Posterior cingulate gyrus (tissue), 11 donors: ENCODE results near the gene IFIT1.
"Not testable (repeated sequence)": the region's sequence is repeated elsewhere in the genome, so short reads cannot be mapped to it uniquely, and the experiment has no call there.

Experiments used
- DNase-seq, 10 donors: peaks; one replicate each; pipeline versions ENCODE4 v3.0.0 to v3.0.0-alpha.2; 2020 to 2021; ENCODE audit warnings: mixed read lengths in 3 of 10
- intact Hi-C: fragments of 100-400 bp; cut with DNase I; formaldehyde crosslinking; loops from one replicate; pipeline ENCODE4 v1.15.1; 2023

The IFIT1 gene

GRCh38 chr10:89363729-89364442, 28.5 kb upstream of the IFIT1 start:
- intact Hi-C loops = no loop called here
- no peak for DNase-seq

DNA sequence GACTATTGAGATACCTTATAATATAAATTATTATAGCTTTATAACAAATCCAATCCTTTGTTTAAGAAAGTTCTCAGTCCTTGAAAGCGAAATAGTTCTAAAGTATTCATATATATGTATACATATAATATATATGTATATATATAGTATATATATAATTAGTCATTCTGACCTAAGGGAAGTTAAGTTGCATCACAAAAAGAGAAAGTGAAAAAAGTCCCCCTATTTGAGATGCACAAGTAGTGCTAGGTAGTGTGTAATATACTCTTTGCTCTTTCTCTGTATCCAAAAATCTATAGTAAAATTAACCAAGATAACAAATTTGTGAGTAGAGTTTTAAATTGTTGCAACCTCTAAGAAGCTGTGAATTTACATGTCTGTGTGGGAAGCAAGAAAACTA, 27.9 kb upstream of the IFIT1 start:
- no peak for DNase-seq
- intact Hi-C loops = no loop called here

- intact Hi-C loops = no loop called here
- no peak for DNase-seq
Measured at GRCh38 chr10:89367529-89367928, 24.9 kb upstream of the IFIT1 start.

- intact Hi-C loops = no loop called here
- no peak for DNase-seq
Measured at GRCh38 chr10:89368129-89368528, 24.3 kb upstream of the IFIT1 start.

DNA sequence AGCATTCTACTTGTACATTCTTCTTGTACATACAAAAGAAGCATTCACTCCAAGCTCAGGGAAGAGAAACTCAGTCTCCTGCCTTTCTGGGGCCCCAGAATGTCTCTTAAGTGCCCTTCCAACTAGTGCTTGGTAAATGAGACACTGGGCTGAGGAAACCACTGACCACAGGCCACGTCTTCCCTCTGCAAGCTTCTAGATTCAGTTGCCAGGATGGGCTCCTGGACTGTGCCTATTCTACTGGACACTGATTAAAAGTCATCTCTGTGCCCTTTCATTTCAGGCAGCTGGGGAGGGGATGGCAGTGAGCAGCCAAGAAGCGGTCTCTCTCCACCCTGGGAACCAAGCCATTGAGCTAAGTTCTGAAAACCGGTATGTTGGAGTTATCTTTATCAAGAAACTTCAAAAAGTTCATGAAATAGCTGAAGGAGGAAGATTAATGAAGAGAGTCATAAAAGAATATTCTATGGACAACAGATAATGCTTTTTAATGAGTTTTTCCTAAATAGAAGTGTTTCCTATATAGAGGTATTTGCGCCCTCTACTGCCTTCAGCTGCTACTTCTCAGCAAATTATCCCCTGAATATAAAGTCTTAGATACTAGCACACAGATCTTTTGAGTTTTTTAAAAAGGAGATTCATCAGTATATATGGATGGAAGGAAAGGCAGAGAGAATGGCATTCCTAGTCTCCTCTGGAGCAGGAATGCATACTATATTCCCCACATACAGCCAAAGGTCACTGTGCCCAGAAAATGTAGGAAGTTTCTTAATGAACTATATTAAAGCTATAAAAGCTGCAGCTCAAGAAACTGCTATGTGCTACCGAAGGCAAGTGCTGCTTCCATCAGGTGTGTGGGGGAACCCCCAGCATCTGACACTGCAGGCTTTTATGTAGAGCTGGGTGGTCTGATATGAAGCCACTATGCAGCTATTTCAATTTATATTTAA, 23.0 kb upstream of the IFIT1 start:
- intact Hi-C loops = no loop called here
- DNase-seq = peak in 2 of 10 donors; percentile 36 to 70

DNA sequence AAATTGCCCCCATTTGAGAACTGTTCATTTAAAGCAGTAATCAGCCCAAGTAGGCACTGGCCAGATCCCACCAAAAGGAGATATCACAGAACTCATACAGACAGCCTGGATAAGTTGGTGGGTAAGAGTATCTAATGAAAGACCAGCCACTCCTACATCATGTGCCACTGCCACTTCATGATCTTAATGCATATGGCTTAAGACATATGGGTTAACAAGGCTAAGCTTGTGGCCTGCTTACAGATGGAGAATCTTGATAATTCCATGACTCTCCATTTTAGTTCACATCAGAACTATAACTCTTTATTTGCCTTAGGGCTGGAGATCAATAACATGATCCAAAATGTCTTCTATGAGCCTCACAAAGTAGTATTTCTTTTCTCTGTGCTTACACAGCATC, 21.3 kb upstream of the IFIT1 start:
- DNase-seq = no peak
- intact Hi-C loops = no loop called here

DNA sequence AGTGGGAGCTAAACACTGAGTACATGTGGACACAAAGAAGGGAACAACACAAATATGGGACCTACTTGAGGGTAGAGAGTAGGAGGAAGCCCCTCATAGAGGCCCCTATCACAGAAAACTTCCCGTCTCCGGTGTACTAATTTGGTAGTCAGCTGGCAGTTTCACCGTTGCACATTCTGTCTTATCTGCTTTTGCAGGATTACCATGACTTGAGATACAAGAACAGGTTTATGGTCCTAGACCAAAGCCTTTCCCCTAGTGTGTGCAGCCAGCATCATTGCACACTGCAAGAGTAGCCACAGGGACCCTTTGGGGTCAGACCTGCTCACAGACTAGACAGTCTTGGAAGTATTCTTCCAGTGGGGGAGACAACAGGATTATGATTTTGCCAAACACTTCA, 20.4 kb upstream of the IFIT1 start:
- no peak for DNase-seq
- intact Hi-C loops = no loop called here

DNA sequence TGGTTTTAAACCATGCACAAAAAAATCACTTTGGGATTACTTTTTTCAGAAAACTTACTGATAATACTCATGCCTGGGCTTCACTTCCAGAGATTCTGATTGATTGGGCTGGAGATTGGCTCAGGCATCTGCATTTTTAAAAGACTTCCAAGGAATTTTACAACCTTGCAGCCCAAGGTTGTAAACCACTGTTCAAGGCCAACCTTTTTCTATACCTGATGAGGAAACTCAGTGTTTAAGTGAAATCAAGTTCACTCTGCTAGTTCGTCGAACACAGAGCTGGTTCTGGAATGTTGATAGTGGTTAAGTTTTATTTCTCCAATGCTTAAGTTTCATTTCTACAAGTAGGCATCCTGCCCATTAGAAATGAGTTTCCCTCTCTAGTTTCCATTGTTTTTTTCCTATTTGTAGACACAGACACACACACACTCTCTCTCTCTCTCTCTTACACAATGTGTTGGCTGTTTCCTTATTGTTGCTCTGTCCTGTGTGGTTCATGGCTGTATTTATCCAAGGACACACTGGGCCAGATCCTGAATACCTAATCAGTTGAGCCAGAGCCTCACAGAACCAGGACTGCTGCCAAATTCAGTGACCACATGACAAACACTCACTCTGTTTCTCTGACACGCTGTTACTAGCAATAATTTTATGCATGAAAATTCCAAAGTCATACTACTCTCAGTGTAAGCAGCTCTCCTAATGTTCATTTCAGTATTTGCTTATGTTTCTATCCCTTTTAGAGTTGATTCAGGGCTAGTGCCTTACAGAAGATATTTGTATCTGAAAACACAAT, 18.3 kb upstream of the IFIT1 start:
- DNase-seq = peak in 9 of 10 donors; percentile 49 to 95 (median 81)
- intact Hi-C loops = no loop called here

GRCh38 chr10:89374713-89375141, 17.7 kb upstream of the IFIT1 start:
- intact Hi-C loops = no loop called here
- no peak for DNase-seq

DNA sequence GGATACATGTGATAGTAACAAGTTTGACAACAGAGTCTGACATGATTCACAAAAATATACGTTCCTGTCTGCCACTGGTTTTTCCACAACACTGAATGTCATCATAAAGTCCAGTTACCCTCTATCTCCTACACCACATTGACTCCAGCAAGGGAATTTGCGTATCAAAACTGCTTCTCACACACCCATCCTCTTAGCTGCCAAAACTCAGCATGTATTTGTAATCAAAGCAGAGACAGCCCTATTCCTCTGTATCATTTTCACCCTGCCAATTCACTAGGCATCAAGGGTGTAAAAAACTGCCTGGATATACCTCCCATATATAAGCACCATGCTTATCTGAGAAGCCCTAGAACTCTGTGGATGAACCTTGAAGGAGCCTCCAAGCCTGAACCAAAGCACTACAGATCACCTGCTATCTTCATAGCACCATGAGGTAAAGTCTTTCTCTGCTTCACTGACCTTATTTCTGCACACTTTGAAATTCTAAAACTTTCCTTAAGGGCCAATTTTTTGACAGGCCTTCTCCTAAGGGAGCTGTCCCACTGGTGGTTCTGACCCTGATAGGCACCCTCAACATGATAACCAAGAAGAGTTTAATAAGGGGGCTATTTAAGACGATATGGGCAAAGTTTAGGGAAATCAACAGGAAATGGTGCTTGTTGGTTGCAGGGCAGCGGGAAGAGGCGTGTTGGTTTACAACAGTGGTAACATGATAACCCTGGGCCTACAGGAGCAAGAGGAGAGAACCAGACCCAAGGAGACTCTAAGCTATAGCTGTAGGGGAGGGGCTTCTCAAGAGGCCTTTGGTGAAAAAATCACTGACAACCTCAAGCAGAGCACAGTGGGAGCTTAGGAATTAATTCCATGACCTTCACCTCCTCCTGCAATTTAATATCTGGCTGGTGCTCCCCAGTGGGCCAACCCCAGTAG, 14.5 kb upstream of the IFIT1 start, which contains the start of gene IFIT1B:
IFIT1B (plus strand) TSS at position 352 of the 933 bp plus-strand sequence; CDS start at position 432, 80 bp downstream.
- intact Hi-C loops = no loop called here
- DNase-seq = no peak

DNA sequence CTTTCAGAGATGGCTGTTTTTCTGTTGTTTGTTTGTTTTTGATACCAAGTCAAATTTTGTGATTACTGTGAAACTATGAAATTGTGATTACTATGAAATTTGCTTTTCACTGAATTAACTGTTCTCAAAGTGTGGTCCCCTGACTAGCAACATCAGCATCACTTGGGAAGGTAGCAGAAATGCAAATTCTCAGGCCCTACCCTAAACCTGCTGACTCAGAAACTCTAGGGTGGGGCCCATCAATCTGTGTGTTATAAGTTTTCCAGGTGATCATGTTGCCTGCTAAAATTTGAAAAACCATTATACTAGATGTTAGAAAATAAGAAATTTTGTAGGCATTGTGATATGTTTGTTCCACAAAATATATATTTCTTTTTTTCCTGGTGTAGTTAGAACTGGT, 13.3 kb upstream of the IFIT1 start:
- intact Hi-C loops = no loop called here
- DNase-seq = no peak

GRCh38 chr10:89382757-89383156, 9.7 kb upstream of the IFIT1 start:
- DNase-seq = no peak
- intact Hi-C loops = no loop called here

- intact Hi-C loops = no loop called here
- DNase-seq = no peak
Measured at GRCh38 chr10:89384474-89385340, 7.7 kb upstream of the IFIT1 start.

GRCh38 chr10:89388806-89389205, 3.6 kb upstream of the IFIT1 start:
- intact Hi-C loops = no loop called here
- DNase-seq = no peak

- intact Hi-C loops = no loop called here
- DNase-seq = no peak
Measured at GRCh38 chr10:89389254-89389653, 3.2 kb upstream of the IFIT1 start.

DNA sequence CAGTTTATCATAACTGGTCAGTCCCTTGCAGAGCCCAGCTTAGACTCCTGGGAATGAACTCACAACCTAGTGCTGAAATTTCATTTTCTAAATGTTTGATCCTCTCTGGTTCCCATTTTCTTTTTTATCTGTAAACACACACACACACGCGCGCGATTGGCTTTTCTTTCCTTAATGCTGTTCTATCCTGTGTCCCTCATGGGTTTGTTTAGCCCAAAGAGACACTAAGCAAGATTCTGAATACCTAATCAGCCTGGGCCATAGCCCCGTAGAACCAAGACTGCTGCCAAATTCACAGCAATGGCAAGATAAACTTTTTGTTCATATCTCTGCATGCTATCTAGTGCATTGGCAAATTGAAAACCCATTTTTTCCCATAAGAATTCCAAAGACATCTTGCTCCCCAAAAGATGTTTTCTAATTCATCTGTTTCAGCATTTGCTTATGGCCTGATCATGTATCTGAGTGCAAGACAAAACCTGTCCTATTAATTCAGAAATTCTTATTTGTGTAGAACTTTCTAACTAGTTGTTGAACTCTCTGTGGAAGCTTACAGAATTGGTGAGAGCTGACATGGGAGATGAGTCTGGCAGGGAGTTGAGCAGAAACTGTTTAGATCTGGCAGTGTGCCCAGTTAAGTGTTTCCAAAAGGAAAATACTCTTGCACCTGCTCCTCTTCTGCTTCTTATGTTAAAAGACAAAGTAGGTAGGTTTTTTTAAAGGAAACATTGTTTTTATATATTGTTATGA, 1.8 kb upstream of the IFIT1 start:
- intact Hi-C loops = no loop called here
- no peak for DNase-seq

DNA sequence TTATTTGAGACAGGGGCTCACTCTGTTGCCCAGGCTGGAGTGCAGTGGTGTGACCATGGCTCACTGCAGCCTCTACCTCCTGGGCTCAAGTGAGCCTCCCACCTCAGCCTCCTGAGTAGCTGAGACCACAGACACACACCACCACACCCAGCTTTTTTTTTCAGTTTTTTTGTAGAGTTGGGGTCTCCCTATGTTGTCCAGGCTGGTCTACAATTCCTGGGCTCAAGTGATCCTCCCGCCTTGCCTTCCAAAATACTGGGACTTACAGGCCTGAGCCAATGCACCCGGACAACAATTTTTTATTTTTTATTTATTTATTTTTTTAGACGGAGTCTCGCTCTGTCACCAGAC, 1.2 kb upstream of the IFIT1 start:
- intact Hi-C loops, DNase-seq: not testable (repeated sequence)

DNA sequence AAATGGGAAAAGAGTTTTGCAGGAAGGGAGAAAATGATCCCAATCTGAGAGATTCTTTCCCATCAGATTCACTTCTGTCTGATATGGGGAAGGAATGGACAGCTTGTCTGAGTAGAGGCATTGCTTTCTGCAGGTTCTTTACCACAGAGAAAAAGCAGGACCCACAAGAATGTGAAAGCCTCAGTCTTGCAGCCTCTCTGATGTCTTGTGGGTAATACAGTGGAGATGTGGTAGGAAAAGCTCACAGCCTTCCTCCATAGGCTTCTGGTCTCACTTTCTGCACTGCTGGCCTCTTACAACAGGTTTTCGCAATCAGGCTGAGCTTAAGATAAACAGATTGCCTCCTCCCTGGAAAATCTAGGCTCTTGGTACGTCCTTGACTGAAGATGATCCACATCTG, 551 bp downstream of the IFIT1 start:
- intact Hi-C loops = no loop called here
- no peak for DNase-seq
